COLO829 (cell line): ENCODE measurements around the gene HCRT.
"Not testable (repeated sequence)": the region's sequence is repeated elsewhere in the genome, so short reads cannot be mapped to it uniquely, and the experiment has no call there.

Source experiments
- DNase-seq: peaks from one replicate; pipeline ENCODE4 v3.0.0; 2012; ENCODE audit warnings: low spot score

The HCRT gene

GRCh38 chr17:42184713-42185620 is at the start of gene HCRT:
Gene HCRT, minus strand, starts transcription at chr17:42185452. Its CDS starts 87 bp downstream, at chr17:42185365.
- DNase-seq = no peak

GRCh38 chr17:42233994-42234393 is 48.7 kb upstream of the HCRT start:
- no peak for DNase-seq

- DNase-seq = no peak
These were observed 47.9 kb upstream of the HCRT start for GRCh38 chr17:42233156-42233555.

GRCh38 chr17:42230225-42230624 is 45.0 kb upstream of the HCRT start:
- DNase-seq = no peak

GRCh38 chr17:42227849-42228700 is 42.8 kb upstream of the HCRT start:
- DNase-seq = no peak

GRCh38 chr17:42225646-42226045 is 40.4 kb upstream of the HCRT start:
- DNase-seq = no peak

GRCh38 chr17:42224651-42225050 is 39.4 kb upstream of the HCRT start:
- no peak for DNase-seq

GRCh38 chr17:42221886-42222745 is 36.9 kb upstream of the HCRT start:
- peak; percentile 39 for DNase-seq

GRCh38 chr17:42219280-42219679 is 34.0 kb upstream of the HCRT start:
- DNase-seq = not testable (repeated sequence)

GRCh38 chr17:42214156-42214555 is 28.9 kb upstream of the HCRT start:
- DNase-seq = no peak

- DNase-seq = no peak
These were observed 27.1 kb upstream of the HCRT start for GRCh38 chr17:42212382-42212781.

- not testable (repeated sequence) for DNase-seq
These were observed 26.7 kb upstream of the HCRT start for GRCh38 chr17:42211921-42212341.

GRCh38 chr17:42210046-42210445 is 24.8 kb upstream of the HCRT start:
- no peak for DNase-seq

GRCh38 chr17:42206153-42206612 is 20.9 kb upstream of the HCRT start:
- not testable (repeated sequence) for DNase-seq

GRCh38 chr17:42203354-42203753 is 18.1 kb upstream of the HCRT start:
- no peak for DNase-seq

- no peak for DNase-seq
These were observed 17.4 kb upstream of the HCRT start for GRCh38 chr17:42202696-42203095.

GRCh38 chr17:42202159-42202558 is 16.9 kb upstream of the HCRT start:
- DNase-seq = no peak

GRCh38 chr17:42201458-42201772 is 16.2 kb upstream of the HCRT start:
- DNase-seq = no peak

- no peak for DNase-seq
These were observed 15.6 kb upstream of the HCRT start for GRCh38 chr17:42200706-42201457.

- DNase-seq = no peak
These were observed 14.3 kb upstream of the HCRT start for GRCh38 chr17:42199416-42200011.

GRCh38 chr17:42198897-42199296 is 13.6 kb upstream of the HCRT start:
- no peak for DNase-seq
